HUES6 (cell line): ENCODE measurements around the gene TTLL12.

ENCODE experiments used
- H3K27ac ChIP-seq: 2 replicates; pipeline ENCODE4 v1.7.0; 2013; ENCODE audit warnings: low read depth, mild to moderate bottlenecking, low read length, inconsistent platforms
- H3K27me3 ChIP-seq: 2 replicates; pipeline ENCODE4 v1.6.1; 2013; ENCODE audit warnings: low read length; ENCODE audit not compliant: control insufficient read depth, insufficient read depth
- H3K36me3 ChIP-seq: 2 replicates; pipeline ENCODE4 v1.6.1; 2013; ENCODE audit warnings: low read length; ENCODE audit not compliant: control insufficient read depth, insufficient read depth
- H3K4me1 ChIP-seq: 2 replicates; pipeline ENCODE4 v1.6.1; 2013; ENCODE audit warnings: low read length; ENCODE audit not compliant: control insufficient read depth, insufficient read depth
- H3K4me3 ChIP-seq: 2 replicates; pipeline ENCODE4 v1.5.1; 2013; ENCODE audit warnings: low read depth, low read length
- H3K9ac ChIP-seq: one replicate; pipeline ENCODE4 v1.6.1; 2013; ENCODE audit warnings: mild to moderate bottlenecking, low read length
- H3K9me3 ChIP-seq: 2 replicates; pipeline ENCODE4 v1.6.1; 2013; ENCODE audit warnings: low read depth, low read length; ENCODE audit not compliant: control insufficient read depth, insufficient read depth

TTLL12 gene

GRCh38 chr22:43213051-43213450 is 26.1 kb upstream of the TTLL12 start:
- H3K27ac ChIP-seq = no peak overlapping the region
- H3K4me1 ChIP-seq = peaks cover 19% of the 10 kb centered on the region
- H3K4me3 ChIP-seq = no peak overlapping the region
- no peaks in the 10 kb centered on the region for H3K36me3 ChIP-seq
- H3K9ac ChIP-seq = no peak overlapping the region
- H3K27me3 ChIP-seq = no peaks in the 10 kb centered on the region; the same call in 1 of the 2 replicates
- H3K9me3 ChIP-seq = no peaks in the 10 kb centered on the region

DNA sequence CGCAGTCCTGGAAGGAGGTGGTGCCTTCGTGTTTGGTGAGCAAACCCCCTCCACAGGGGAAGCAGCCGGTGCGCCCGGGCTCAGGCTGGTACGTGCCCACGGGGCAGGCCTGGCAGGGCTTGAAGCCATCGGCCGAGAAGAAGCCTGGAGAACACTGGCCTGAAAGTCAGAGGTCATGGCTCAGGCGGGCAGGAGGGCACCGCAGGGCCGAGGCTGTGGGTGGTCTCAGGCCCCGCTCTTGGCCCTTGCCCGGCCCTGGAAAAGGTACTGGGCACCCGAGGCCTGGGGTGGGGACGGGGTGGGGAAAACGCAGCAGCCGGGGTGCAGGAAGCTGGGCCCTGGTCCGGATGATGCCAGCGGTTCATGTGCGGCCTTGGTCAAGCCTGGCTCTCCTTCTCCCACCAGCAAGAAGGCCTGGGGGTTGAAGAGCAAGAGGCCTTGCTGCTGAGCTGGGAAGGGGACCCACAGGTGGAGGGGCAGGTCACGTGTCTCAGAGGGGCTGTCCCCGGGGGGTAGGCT is 25.6 kb upstream of the TTLL12 start:
- no peak overlapping the region for H3K27ac ChIP-seq
- H3K4me1 ChIP-seq = peaks cover 16% of the 10 kb centered on the region
- no peaks in the 10 kb centered on the region; the same call in 1 of the 2 replicates for H3K27me3 ChIP-seq
- no peaks in the 10 kb centered on the region for H3K36me3 ChIP-seq
- H3K4me3 ChIP-seq = no peak overlapping the region
- no peaks in the 10 kb centered on the region for H3K9me3 ChIP-seq
- H3K9ac ChIP-seq = no peak overlapping the region

- Histone ChIP-seq H3K9ac (no peak overlapping the region), H3K4me1 (peaks cover 11% of the 10 kb centered on the region), H3K36me3 (no peaks in the 10 kb centered on the region), H3K27me3 (no peaks in the 10 kb centered on the region; the same call in 1 of the 2 replicates), H3K9me3 (no peaks in the 10 kb centered on the region), H3K27ac (no peak overlapping the region), H3K4me3 (no peak overlapping the region)
Observed at GRCh38 chr22:43211941-43212433, 25.1 kb upstream of the TTLL12 start.

DNA sequence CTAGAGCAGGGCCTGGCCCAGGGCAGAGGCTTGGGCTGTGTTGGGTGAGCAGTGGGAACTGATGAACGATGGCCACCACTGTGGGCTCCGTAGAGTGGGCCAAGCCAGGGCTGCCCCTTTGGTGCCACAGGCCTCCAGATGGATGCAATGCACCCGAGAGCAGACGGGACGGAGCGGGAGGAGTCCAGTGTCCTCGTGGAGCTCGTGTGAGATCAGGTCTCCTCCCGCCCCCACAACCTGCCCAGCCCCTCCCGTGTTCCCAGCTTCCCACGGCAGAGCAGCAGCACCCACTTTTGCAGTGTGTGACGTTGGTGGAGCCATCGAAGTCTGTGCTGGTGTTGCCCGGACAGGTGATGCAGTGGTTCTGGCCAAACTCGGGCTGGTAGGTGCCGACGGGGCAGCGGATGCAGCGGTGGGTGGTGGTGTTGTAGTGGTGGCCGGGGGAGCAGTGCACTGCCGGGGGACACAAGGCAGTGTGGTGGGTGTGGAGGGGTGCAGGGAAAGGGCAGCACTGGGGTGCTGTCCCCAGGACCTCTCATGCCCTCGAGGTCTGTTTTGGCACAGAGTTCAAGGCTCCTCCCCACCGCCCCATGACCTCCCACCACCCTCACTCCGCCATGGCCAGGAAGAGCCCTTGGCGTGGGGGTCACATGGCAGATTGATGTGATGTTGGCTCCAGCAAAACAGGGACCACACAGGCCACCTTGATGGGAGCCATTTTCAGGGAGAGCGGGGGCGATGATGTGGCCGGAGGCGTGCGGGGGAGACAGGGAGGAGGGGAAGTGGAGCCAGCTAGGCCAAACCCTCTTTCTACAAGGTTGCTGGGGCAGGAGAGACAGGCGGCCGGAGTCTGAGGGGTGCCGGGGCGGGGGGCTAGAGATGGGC is 23.9 kb upstream of the TTLL12 start:
- H3K27me3 ChIP-seq = no peaks in the 10 kb centered on the region; the same call in 1 of the 2 replicates
- H3K36me3 ChIP-seq = no peaks in the 10 kb centered on the region
- H3K4me1 ChIP-seq = peaks cover 11% of the 10 kb centered on the region
- H3K27ac ChIP-seq = no peak overlapping the region
- no peak overlapping the region for H3K4me3 ChIP-seq
- H3K9me3 ChIP-seq = no peaks in the 10 kb centered on the region
- H3K9ac ChIP-seq = no peak overlapping the region

DNA sequence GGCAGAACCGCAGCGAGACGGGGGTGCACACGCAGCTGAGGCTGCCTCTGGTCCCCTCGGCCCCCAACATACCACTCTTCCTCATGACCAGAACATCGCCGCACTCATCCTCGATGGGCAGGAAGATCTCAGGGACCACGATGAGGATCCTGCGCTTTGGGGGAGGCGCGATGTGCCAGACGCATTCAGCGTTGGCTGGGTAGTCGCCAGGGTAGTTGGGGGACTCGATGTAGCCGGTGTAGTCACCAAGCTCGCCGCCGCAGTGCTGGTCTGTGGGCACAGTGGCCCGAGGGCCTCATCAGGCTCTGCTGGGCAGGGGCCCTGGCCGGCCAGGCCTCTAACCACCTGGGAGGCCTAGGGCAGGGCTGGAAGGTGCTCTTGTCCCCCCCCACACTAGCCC is 23.0 kb upstream of the TTLL12 start:
- Histone ChIP-seq H3K36me3 (no peaks in the 10 kb centered on the region), H3K9me3 (no peaks in the 10 kb centered on the region), H3K4me1 (peaks cover 11% of the 10 kb centered on the region), H3K27ac (no peak overlapping the region), H3K9ac (no peak overlapping the region), H3K4me3 (no peak overlapping the region), H3K27me3 (no peaks in the 10 kb centered on the region)

DNA sequence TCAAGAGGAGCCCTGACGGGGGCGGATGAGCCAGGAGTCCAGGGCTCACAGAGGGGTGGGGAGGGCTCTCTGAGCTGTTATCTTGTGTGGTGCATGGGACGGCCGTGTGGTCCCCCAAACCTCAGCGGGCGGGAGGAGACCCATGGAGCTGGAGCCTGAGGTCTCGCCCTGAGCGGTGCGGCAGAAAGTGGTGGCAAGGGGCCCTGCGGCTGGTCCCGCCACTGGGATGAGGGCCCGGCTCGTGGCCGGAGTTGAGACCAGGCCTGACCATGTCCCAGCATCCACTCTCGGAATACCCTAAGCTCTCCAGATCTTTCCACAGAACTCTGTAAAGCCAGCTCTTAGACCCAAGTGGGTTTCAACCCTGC is 22.6 kb upstream of the TTLL12 start:
- H3K27ac ChIP-seq = no peak overlapping the region
- H3K4me3 ChIP-seq = no peak overlapping the region
- no peaks in the 10 kb centered on the region for H3K27me3 ChIP-seq
- H3K9me3 ChIP-seq = no peaks in the 10 kb centered on the region
- no peaks in the 10 kb centered on the region for H3K36me3 ChIP-seq
- H3K4me1 ChIP-seq = peaks cover 11% of the 10 kb centered on the region
- H3K9ac ChIP-seq = no peak overlapping the region

- Histone ChIP-seq H3K27me3 (no peaks in the 10 kb centered on the region), H3K9me3 (no peaks in the 10 kb centered on the region), H3K4me3 (no peak overlapping the region), H3K9ac (no peak overlapping the region), H3K4me1 (peaks cover 12% of the 10 kb centered on the region), H3K27ac (no peak overlapping the region), H3K36me3 (no peaks in the 10 kb centered on the region)
Observed at GRCh38 chr22:43208703-43209522, 22.0 kb upstream of the TTLL12 start.

DNA sequence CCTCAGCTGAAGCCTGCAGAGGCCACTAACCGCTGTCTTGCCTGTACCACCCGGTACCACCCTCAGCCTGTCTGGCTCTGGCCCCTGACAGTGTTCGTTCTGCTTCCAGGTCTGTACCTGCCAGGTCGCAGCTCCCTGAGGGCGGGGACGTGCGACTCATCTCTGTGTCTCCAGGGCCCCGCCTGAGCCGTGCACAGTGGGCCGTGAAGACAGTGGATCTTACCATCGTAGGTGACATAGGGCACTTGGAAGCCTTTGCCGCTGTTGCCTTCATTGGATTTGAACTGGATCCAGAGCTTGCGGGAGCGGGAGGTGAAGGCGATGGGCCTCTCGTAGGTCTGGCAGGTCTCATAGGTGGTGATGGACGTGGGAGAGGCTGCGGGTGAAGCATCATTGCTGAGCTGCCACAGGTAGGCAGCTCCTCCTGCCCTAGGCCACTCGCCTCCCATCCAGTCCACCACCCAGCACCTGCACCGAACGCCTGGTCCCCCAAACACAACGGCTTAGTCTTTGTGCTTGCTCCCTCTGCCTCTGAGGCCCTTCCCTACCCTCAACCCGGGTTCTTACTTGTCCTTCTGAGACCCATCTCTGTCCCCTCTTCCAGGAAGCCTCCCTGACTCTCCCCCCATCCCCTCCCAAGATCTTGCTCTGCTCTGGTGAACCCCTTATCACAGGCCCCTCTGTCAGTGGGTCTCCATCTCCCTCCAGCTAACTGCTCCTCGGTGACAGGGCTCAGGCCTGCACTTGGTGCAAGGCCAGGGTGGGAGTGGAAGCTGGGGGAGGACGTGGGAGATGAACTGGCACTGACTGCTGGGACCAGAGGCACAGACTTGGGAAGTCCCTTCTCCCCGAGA is 21.1 kb upstream of the TTLL12 start:
- H3K9me3 ChIP-seq = no peaks in the 10 kb centered on the region
- H3K9ac ChIP-seq = no peak overlapping the region
- no peak overlapping the region for H3K4me3 ChIP-seq
- peaks cover 12% of the 10 kb centered on the region for H3K4me1 ChIP-seq
- H3K27ac ChIP-seq = no peak overlapping the region
- no peaks in the 10 kb centered on the region for H3K36me3 ChIP-seq
- no peaks in the 10 kb centered on the region for H3K27me3 ChIP-seq

- H3K4me1 ChIP-seq = peaks cover 14% of the 10 kb centered on the region
- H3K36me3 ChIP-seq = no peaks in the 10 kb centered on the region
- no peak overlapping the region for H3K27ac ChIP-seq
- H3K4me3 ChIP-seq = no peak overlapping the region
- H3K9me3 ChIP-seq = no peaks in the 10 kb centered on the region
- H3K9ac ChIP-seq = no peak overlapping the region
- no peaks in the 10 kb centered on the region for H3K27me3 ChIP-seq
Observed at GRCh38 chr22:43207386-43207785, 20.5 kb upstream of the TTLL12 start.

DNA sequence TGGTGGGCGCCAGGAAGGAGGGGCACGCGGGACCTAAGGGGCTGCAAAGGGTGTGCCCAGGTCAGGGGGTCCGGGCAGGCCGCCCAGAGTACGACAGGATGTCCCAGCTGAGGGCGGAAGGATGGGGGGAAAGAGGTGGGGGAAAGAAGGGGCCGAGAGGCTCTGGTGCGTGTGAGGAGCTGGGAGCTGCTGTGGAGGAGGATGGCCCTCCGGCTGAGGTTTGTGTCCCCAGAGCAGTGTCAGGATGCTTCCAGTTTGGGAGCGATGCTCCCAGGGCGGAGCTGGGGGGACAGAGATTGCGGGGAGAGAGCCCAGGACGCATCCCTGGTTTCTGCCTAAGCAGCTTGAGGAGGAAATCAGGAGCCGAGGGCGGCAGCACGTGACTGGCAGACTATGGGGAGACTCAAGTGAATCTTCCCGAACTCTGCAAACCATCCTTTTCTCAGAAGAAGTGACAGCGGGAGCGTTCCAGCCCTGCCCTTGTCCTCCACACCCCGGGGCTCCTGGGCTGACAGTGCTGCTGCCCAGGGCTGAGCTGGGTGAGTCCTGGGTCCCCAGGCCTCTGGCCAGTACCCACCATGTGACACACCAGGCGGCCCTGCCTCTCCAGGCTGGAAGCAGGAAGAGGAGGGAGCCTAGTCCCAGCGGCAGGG is 19.7 kb upstream of the TTLL12 start:
- Histone ChIP-seq H3K4me1 (peaks cover 14% of the 10 kb centered on the region), H3K36me3 (no peaks in the 10 kb centered on the region), H3K27ac (no peak overlapping the region), H3K9ac (no peak overlapping the region), H3K9me3 (no peaks in the 10 kb centered on the region), H3K4me3 (no peak overlapping the region), H3K27me3 (no peaks in the 10 kb centered on the region)
